OCI-LY1 (cell line): ENCODE results near the gene SCN8A.
"Not testable (repeated sequence)": the region's sequence is repeated elsewhere in the genome, so short reads cannot be mapped to it uniquely, and the experiment has no call there.

Experiments used
- CTCF ChIP-seq: fragments of 200-600 bp; sonication (generic), shearing (Covaris generic); IDR thresholded peaks from 2 replicates; pipeline ENCODE4 v1.5.1; 2017; ENCODE audit warnings: mild to moderate bottlenecking, antibody characterized with exemption, low read length, moderate library complexity, mixed read lengths
- EZH2 ChIP-seq: fragments of 200-600 bp; sonication (generic), shearing (Covaris generic); IDR thresholded peaks from 2 replicates; pipeline ENCODE4 v1.8.0; 2017; ENCODE audit warnings: borderline replicate concordance, mixed run types, mild to moderate bottlenecking, antibody characterized with exemption, low read length, moderate library complexity, mixed read lengths

GRCh38 chr12:51831817-51832216, 240.8 kb downstream of the SCN8A start:
- TF ChIP-seq CTCF, EZH2: not testable (repeated sequence)
